KBM-7 (cell line): ENCODE results near the gene CLASRP.
"Not testable (repeated sequence)": the region's sequence is repeated elsewhere in the genome, so short reads cannot be mapped to it uniquely, and the experiment has no call there.

ENCODE experiments used
- DNase-seq: peaks from one replicate; pipeline ENCODE4 v3.0.0-alpha.2; 2015
- in situ Hi-C: fragments of 300-500 bp; cut with MboI; formaldehyde crosslinking; loops from 2 replicates; pipeline ENCODE4 v1.14.3; 2020; ENCODE audit warnings: low sequenced_read_pairs, low pct_unique_long_range_greater_than_20kb, mixed read lengths

CLASRP gene, protein sequence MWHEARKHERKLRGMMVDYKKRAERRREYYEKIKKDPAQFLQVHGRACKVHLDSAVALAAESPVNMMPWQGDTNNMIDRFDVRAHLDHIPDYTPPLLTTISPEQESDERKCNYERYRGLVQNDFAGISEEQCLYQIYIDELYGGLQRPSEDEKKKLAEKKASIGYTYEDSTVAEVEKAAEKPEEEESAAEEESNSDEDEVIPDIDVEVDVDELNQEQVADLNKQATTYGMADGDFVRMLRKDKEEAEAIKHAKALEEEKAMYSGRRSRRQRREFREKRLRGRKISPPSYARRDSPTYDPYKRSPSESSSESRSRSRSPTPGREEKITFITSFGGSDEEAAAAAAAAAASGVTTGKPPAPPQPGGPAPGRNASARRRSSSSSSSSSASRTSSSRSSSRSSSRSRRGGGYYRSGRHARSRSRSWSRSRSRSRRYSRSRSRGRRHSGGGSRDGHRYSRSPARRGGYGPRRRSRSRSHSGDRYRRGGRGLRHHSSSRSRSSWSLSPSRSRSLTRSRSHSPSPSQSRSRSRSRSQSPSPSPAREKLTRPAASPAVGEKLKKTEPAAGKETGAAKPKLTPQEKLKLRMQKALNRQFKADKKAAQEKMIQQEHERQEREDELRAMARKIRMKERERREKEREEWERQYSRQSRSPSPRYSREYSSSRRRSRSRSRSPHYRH

DNA sequence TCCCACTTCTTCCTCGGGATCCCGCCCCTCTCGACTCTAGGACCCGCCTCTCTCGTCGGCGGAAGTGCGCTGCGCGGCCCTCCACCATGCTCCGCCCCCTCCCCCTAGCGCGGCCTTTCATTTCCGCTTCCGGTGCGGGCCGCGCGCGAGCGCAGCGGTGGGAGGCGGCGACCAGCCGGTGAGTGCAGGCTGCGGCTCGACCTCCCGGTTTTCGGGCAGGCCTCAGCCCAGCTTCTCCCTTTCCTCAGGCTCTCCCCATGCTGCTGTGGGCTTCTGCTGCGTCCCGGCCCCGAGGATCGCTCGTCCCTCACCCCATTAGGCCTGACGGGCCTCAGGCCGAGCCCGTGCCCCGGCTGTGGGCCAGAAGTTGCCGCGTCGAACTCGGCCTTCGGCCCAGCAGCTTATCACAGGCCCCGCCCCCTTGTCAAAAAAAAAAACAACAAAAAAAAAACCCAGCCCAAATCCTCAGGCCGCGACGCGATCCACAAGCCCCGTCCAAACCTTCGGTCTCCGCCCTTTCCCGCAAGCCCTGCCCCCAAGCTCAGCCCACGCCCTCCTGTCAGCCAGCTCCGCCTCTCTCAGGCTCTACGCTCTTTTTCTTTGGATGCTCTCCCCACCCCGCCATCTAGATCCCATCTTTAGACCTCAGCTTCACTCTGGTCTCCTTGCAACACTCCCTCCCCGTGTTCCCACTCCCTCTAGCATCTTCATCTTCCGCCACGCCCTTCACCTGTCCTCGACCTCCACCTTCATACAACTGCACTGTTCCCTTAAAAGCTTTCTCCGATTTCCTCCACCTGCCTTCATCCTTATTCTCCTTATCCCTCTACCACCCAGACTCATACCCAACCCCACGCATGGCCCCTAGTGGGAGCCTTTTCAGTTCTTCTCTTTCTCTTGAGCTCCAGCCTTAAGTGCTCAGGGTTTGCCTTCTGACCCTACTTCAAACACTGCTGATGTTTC is at the start of gene CLASRP:
Gene CLASRP, plus strand, starts transcription at position 115 of the 963 bp plus-strand sequence. CDS start 1,168 bp downstream, outside the sequence.
- in situ Hi-C loops, result no loop called here
- peak; percentile 88 for DNase-seq

DNA sequence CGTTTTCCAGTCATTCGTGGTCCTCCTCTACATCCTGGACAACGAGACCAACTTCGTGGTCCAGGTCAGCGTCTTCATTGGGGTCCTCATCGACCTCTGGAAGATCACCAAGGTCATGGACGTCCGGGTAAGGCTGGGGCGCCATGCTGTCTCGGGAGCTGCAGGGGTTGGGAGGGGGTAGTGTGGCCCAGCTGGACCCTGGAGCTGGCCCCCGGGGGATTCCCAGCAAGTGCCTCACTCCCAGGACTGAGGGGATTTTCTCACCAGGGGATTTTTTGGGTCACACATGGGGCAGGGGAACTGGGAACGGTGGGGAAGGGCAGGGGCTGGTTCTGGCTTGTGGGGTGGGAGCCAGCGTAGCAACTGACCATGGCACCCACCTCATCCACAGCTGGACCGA is 48.4 kb upstream of the CLASRP start:
- in situ Hi-C loops, result no loop called here

DNA sequence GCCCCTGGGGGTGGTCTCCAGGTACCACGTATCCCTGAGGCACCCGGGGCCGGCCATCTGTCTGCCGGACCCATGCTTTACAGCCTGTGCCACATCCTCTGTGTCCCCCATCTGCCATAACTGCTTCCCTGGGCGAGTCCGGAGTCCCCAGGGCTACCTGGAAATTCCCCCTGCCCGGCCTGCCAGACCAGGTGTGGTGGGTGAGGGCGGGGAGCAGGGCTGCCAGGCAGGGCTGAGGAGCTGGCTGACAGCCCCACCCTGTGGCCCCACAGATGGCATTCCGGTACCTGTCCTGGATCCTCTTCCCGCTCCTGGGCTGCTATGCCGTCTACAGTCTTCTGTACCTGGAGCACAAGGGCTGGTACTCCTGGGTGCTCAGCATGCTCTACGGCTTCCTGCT is 47.9 kb upstream of the CLASRP start:
- no peak for DNase-seq
- in situ Hi-C loops, result no loop called here

More for the DNA sequence above, 48.4 kb upstream of the CLASRP start:
- no peak for DNase-seq

DNA sequence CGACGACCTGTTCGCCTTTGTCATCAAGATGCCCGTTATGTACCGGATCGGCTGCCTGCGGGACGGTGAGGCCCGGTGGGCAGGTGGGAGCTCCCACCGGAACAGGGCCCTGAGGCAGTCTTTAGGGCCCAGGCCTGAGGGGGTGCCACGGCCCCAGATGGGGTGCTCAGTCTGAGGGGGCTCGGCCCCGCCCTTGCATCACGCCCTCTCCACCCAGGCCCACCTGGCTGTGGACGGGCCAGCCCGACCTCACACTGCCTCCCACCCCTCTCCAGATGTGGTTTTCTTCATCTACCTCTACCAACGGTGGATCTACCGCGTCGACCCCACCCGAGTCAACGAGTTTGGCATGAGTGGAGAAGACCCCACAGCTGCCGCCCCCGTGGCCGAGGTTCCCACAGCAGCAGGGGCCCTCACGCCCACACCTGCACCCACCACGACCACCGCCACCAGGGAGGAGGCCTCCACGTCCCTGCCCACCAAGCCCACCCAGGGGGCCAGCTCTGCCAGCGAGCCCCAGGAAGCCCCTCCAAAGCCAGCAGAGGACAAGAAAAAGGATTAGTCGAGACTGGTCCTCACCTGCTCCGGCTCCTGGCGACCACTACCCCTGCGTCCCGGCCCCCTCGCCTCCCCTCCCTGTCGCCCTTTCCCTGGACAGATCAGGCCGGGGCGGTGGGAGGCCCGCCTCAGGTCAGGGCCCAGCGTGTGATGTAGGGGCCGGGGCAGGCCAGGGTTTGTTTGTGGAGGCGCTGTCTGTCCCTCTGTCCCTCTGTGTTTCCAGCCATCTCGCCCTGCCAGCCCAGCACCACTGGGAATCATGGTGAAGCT is 46.3 kb upstream of the CLASRP start:
- in situ Hi-C loops, result no loop called here

DNA sequence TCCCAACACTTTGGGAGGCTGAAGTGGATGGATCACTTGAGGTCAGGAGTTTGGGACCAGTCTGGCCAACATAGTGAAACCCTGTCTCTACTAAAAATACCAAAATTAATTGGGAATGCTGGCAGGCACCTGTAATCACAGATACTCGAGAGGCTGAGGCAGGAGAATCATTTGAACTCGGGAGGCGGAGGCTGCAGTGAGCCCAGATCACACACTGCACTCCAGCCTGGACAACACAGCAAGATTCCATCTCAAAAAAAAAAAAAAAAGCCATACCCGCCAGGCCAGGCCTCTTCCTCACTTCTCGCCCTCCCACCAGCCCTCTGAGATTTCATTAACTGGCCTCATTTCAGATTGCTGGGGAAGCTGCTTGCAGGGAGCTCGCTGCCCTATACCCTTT is 45.3 kb upstream of the CLASRP start:
- in situ Hi-C loops, result no loop called here

More for the DNA sequence above, 46.3 kb upstream of the CLASRP start:
- no peak for DNase-seq

DNA sequence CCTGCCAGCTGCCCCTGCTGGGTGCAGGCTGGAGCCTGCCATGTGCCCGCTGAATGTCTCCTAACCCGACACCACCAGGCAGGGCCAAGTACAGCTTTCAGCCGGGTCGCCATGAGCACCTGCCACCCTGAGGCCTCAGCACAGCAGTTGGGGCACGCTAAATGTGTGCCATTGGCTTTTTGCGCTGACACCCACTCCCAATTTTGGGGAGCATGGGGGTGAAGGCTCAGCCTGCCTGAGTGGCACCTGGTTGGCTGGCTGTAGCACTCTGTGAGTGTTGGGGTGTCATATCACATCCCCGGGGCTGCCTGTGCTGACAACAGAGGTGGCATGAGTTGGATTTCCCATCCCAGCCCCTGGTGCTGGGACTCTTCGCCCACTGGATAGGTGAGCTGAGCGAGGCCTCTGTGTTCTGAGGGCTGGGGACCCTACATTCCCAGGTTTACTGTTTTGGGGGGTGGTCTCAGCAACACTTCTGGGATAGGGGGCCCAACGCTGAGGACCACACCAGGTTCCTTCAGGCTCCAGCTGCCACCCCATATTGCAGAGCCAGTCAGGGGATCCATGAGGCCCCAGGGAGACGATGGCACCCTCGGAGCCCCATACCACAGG is 44.8 kb upstream of the CLASRP start:
- no peak for DNase-seq
- in situ Hi-C loops, result no loop called here

More for the DNA sequence above, 45.3 kb upstream of the CLASRP start:
- no peak for DNase-seq

DNA sequence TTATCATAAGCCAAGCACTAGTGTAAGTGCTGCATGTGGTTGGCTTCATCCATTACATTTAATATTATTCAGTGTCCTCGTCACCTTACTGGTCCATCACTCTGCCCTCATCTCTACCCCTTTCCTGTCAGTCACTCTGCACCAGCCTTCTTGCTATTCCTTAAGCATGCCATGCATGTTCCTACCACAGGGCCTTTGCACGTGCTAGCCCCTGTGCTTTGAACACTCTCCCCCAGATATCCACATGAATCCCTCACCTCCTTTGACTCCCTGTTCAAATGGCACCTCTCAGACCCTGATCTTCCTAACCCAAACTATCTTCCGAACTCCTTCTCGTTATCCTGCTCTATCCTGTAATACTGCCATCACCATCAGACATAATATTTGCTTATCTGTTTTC is 40.8 kb upstream of the CLASRP start:
- no peak for DNase-seq

DNA sequence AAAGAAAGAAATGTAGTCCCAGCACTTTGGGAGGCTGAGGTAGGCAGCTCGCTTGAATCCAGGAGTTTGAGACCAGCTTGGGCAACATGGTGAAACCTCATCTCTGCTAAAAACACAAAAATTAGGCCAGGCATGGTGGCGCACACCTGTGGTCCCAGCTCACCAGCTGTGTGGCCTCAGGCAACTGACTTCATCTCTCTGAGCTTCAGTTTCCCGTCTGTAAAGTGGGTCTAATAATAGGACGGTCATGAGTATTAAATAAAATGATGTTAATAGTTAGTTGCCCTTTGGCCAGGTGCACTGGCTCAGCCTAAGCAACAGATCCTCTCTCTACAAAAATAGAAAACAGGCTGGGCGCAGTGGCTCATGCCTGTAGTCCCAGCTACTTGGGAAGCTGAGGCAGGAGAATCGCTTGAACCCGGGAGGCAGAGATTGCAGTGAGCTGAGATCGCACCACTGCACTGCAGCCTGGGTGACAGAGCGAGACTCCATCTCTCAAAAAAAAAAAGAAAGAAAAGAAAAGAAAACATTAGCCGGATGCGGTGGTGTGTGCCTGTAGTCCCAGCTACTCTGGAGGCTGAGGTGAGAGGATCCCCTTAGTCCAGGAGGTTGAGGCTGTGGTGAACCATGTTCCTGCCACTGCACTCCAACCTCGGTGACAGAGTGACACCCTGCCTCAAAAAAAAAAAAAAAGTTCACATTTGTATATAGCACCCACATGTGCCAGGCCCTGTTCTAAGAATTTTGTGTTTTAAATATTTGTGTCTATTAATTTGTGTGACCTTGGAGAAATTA is 39.5 kb upstream of the CLASRP start:
- in situ Hi-C loops, result not testable (repeated sequence)

More for the DNA sequence above, 40.8 kb upstream of the CLASRP start:
- in situ Hi-C loops, result no loop called here

DNA sequence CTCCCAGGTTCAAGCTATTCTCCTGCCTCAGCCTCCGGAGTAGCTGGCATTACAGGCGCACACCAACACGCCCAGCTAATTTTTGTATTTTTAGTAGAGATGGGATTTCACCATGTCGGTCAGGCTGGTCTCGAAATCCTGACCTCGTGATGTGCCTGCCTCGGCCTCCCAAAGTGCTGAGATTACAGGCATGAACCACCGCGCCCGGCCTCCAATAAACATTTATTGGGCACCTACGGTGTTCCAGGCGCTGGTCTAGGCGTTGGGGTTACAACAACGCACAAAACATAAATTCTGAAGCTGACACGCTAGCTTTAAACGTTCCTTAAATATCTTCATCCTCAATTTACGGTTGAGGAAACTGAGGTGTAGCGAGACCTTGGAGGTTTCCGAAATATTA is 38.2 kb upstream of the CLASRP start:
- in situ Hi-C loops, DNase-seq: not testable (repeated sequence)

More for the DNA sequence above, 39.5 kb upstream of the CLASRP start:
- DNase-seq, result not testable (repeated sequence)

DNA sequence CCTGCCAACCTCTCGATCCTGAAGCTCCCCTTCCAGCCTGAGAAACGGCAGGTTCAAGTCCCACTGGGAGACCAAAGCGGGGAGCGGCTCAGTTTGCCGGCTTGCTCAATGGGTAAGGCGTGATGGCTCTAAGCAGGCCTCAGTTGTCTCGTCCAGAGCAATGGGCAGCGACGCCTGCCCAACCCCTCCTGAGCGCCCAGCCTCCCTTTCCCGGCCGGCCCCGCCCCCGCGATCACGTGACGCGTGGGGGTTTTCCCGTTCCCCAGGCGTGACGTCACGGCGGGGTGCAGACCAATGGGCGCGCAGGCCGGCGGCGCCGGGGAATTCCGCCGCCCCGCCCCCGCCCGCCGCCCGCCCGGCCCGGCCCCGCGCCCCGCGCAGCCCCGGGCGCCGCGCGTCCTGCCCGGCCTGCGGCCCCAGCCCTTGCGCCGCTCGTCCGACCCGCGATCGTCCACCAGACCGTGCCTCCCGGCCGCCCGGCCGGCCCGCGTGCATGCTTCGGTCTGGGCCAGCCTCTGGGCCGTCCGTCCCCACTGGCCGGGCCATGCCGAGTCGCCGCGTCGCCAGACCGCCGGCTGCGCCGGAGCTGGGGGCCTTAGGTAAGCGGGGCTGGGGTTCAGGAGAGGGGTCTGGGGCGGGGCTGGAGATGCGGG is 37.6 kb upstream of the CLASRP start, which contains the start of gene RELB:
Gene RELB, plus strand, starts transcription at position 378 of the 653 bp plus-strand sequence. Its CDS starts 116 bp downstream, at position 494.
- DNase-seq, result peak; percentile 84
- in situ Hi-C loops, result no loop called here

DNA sequence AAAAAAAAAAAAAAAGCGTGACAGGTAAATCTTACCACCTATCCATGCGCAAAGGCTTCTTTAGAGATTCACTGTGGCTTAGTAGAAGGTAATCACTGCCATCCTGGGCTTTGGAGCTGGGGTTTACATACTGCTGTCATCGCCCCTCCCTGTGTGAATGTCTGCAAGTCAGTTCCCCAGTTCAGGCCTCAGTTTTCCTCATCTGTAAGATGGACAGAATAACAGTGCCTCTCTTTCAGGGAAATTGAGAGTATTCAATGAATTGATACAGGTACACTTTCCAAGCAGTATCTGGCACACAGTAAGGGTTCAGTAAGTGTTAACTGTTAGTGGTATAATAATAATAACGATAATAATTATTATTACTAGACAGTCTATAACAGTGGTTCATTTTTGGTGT is 35.4 kb upstream of the CLASRP start:
- DNase-seq, result no peak
- in situ Hi-C loops, result no loop called here

DNA sequence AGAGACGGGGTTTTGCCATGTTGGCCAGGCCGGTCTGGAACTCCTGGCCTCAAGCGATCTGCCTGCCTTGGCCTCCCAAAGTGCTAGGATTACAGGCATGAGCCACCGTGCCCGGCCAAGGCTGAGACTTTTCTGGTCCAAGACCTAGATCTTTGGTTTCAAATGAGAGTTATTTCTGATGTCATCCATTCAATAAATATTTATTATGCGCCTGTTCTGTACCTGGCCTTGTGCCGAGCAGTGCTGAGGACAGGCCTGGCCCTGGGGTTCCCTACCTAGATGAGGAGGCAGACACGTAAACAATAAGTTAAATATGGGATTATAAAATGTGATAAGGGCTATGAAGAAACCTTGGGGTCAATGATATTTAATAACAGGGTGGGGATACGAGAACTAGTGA is 33.1 kb upstream of the CLASRP start:
- in situ Hi-C loops, result no loop called here

DNA sequence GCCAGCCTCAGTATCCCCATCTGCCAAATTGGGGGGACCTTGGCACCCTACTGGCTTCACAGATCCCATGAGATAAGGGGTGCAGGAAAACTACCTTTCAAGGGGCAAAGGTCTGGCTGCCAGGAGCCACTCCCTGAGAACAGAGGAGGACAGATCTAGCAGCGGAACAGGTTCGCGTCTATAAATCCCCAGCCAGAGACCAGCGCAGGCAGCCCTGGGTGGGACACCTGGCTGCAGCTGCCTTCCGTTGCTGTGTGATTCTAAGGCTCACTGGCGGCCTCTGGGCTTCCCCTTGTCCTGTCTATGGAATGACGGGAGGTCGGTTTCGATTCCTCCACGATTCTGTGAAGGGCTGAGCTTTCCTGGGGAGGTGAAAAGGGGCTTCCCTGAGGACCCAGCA is 30.3 kb upstream of the CLASRP start:
- in situ Hi-C loops, result no loop called here

More for the DNA sequence above, 33.1 kb upstream of the CLASRP start:
- no peak for DNase-seq

DNA sequence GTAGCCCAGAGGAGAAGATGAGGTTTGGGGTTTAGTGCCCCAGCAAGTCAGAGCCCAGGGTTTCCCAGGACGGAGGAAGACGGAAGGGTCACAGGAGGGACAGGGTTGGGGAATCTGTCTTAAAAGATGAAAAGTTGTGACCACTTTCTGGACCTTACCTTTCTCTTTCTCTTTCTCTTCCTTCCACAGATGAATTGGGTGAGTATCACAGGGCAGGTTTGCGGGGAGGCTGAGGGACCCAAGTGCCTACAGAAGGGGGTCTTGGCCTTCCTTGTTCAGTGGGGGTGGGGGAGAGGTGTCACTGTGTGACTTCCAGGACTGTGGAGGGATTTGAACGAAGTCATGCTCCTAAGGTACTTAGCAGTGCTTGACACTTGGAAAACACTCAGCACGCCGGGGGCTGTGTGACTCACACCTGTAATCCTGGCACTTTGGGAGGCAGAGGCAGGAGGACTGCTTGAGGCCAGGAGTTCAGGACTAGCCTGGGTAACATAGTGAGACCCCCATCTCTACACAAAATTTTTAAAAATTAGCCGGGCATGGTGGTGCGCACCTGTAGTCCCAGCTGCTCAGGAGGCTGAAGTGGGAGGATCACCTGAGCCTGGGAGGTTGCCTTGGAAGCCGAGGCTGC is 29.1 kb upstream of the CLASRP start:
- in situ Hi-C loops, result no loop called here
- no peak for DNase-seq

More for the DNA sequence above, 30.3 kb upstream of the CLASRP start:
- no peak for DNase-seq

DNA sequence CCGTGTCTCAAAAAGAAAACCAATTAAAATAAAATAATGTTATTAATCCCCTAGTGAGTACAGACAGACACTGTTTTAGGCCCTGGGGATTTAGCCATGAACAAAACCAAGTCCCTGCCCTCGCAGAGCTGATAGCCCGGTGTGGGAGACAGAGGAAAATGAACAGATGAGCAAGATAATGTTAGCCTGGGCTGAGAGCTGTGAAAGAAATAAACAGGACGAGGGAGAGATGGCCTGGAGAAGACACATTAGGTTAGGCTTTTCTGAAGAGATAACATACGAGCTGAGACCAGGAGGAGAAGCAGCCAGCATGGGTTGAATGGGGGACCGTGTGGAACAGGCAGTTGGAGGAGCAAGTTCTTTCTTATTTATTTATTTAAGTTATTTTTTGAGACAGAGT is 28.5 kb upstream of the CLASRP start:
- in situ Hi-C loops, result no loop called here
- DNase-seq, result no peak

DNA sequence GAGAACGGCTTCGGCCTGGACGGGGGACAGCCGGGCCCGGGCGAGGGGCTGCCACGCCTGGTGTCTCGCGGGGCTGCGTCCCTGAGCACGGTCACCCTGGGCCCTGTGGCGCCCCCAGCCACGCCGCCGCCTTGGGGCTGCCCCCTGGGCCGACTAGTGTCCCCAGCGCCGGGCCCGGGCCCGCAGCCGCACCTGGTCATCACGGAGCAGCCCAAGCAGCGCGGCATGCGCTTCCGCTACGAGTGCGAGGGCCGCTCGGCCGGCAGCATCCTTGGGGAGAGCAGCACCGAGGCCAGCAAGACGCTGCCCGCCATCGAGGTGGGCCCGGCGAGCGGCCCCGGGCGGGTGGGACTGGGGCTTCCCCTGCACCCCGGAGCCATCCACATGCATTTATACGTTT is 26.9 kb upstream of the CLASRP start:
- DNase-seq, result no peak
- in situ Hi-C loops, result no loop called here
